Fibroblast of pulmonary artery (primary cell): ENCODE results near the gene PDCD6IP.

Source experiments
- DNase-seq: peaks from one replicate; pipeline ENCODE4 v3.0.0-alpha.2; 2010; ENCODE audit warnings: low read depth
- H3K4me3 ChIP-seq: replicated peaks from 2 replicates; pipeline ENCODE4 v1.5.1; 2011; ENCODE audit warnings: low read depth, mild to moderate bottlenecking, control low read depth, low read length, moderate library complexity
- TF ChIP-seq, protein P1 (sequence below): IDR thresholded peaks from 2 replicates; pipeline ENCODE4 v1.5.1; 2011; ENCODE audit warnings: mild to moderate bottlenecking, control low read depth, low read length, inconsistent platforms; ENCODE audit errors: missing control alignments

The PDCD6IP gene

DNA sequence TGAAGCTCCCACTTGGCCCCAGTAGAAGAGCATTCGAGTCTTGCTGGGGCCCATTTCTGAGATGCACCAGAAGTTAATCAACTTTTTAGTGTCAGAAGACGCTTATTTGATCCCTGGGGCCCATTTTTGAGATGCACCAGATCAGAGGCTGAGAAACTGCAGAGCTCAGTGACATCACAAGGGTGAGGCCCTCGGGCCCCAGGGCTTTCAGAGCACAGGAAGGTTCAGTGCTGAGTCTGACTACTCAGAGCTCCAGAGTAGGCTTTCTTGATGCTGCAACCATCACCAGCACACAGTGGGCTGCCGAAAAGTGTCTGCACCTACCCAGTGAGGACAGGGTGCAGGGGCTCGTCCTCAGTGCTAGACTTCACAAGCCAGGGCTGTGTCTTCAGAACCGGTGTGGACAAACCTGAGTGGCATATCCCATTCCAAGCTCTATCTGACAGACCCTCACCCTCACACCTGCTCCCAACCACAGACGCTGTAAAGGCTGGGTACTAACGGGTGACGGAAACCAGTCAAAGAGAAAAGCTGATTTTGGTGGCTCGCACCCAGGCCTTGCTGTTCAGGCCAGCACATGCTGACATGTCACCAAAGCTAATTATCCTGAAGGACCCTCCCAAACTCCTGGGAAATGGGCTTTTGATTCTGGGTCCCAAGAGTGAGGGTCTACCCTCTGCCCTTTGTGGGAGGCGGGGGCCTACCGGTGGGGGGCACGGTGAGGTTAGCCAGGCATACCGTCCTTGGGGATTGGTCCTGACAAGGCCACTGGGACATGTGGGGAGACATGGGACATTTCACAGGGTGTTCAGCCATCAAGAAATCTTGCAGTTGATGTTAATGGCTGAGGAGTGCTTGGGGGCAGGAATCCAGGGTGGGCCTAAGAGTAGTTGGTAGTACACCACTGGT is 83.0 kb downstream of the PDCD6IP start:
- no peak overlapping the region for H3K4me3 ChIP-seq
- no peak for DNase-seq
- TF ChIP-seq, protein P1, sequence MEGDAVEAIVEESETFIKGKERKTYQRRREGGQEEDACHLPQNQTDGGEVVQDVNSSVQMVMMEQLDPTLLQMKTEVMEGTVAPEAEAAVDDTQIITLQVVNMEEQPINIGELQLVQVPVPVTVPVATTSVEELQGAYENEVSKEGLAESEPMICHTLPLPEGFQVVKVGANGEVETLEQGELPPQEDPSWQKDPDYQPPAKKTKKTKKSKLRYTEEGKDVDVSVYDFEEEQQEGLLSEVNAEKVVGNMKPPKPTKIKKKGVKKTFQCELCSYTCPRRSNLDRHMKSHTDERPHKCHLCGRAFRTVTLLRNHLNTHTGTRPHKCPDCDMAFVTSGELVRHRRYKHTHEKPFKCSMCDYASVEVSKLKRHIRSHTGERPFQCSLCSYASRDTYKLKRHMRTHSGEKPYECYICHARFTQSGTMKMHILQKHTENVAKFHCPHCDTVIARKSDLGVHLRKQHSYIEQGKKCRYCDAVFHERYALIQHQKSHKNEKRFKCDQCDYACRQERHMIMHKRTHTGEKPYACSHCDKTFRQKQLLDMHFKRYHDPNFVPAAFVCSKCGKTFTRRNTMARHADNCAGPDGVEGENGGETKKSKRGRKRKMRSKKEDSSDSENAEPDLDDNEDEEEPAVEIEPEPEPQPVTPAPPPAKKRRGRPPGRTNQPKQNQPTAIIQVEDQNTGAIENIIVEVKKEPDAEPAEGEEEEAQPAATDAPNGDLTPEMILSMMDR = no peak

DNA sequence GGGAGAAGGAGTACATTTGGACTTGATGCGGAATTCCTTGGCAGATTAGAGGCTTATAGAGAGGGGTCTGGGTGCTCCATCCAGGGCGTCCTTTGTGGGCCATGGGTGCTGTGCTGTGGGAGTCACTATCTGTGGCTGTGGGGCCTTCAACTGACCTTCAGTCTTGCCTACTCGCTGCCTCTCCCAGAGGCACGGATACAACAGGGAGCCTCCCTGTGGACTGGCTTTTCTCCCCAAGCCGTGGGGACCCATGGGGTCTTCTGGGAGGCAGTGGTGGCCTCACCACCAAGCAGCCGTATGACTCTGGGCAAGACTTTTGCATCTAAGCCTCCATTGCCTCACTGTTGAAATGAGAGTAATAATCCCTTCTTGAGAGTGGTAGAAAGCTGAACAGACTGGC is 83.9 kb downstream of the PDCD6IP start:
- no peak overlapping the region for H3K4me3 ChIP-seq
- TF ChIP-seq, protein P1 = no peak
- no peak for DNase-seq

DNA sequence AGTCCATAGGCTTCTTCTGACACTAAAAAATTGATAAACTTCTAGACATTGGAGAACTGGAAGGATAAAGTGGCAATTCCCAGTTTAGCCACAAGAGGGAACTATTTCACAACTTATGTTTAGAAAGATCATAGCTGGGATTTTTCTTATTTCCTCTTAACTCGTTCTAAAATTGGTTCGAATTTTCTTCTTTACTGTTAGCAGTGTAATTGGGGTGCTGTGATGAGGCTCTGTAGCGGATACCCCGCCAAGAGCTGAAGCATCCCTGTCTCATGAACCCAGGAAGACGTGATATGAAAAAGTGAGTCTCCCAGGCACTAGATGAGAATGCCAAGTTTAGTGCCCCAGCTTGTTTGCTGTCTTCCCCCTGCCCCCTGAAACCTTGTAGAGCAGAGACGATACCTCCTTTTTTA is 85.1 kb downstream of the PDCD6IP start:
- no peak overlapping the region for H3K4me3 ChIP-seq
- TF ChIP-seq, protein P1 = peak; percentile 77
- peak; percentile 66 for DNase-seq

DNA sequence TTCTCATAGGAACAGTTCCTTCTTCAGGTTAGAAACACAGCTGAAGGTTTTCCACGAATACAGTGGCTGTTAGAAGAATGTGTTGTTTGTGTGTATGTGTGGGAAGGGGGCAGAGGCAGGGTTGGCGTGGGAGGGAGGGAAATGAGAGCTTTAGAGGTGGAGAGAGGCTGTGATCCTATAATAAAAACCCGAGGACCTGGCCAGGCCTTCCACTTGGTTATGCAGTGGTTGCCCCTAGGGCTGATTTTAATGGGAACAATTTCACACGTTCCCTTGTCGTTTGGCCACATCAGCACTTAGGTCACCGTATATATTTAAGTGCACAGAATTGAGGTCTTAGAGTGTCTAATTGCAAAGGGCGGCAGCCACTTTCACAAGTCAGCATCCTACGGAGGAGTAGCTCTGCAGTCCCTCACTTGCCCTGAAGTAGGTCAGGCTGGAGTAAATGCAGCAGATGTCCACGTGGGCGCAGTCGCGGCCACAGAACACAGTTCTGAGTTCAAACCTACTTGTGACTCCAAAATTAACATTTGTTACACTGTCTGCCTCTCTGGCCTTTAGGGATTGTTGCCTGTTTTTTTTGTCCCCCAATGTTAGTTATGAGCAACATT is 85.6 kb downstream of the PDCD6IP start:
- no peak overlapping the region for H3K4me3 ChIP-seq

DNA sequence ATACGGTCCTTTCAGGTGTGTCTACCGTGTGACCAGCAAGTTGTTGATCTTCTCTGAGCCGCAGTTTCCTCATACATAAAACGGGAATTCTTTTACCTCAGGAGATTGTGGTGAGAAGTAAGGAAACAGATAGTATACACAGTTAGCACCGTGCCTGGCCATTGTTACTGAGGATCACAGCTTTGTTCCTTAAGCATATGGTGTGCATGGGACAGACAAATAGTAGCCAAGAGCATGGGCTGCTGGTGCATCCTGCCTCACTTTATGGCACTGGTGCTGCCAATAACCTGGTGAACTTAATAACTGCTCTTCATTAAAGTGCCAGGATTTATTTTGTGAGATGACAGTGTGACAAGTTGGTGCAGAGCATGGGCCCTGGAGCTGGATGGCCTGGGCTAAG is 86.3 kb downstream of the PDCD6IP start:
- no peak overlapping the region for H3K4me3 ChIP-seq
- TF ChIP-seq, protein P1 = no peak
- no peak for DNase-seq

More for the DNA sequence above, 85.6 kb downstream of the PDCD6IP start:
- peak; percentile 39 for DNase-seq
- TF ChIP-seq, protein P1 = peak; percentile 37

DNA sequence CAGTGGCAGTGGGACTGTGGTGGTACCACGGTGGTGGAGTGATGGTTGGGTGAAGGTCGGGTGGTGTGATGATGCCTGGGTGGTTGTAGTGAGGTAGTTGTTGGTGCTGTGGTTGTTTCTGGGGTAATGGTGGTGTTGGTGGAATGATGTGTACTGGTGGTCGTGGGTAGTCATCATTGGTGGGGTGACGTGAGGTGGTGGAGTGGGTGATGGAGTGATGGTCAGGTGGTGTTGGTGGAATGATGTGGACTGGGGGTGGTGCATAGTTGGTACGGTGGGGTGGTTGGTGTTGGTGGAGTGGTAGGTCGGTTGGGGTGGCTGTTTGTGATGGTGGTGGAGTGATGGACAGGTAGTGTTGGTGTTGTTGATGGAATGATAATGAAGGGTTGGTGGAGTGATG is 87.1 kb downstream of the PDCD6IP start:
- no peak for DNase-seq
- TF ChIP-seq, protein P1 = no peak

More for the DNA sequence above, 87.1 kb downstream of the PDCD6IP start:
- no peak overlapping the region for H3K4me3 ChIP-seq
